Ovary (tissue), 3 donors: ENCODE results near the gene SETBP1.

Source experiments
- EP300 ChIP-seq: sonication (generic); formaldehyde crosslinking; IDR thresholded peaks from one replicate; pipeline ENCODE4 v1.6.1; 2017; ENCODE audit warnings: antibody characterized with exemption
- TF ChIP-seq, protein P1 (sequence below), 3 donors: fragments of 450-650 bp in 2 of 3; fragments of 200-600 bp in 1 of 3; IDR thresholded peaks; one replicate each; pipeline versions ENCODE4 v1.5.1 to v1.8.0; 2016 to 2022; ENCODE audit warnings: antibody characterized with exemption in 3 of 3, mild to moderate bottlenecking in 1 of 3
- donor health status: DM: no; HTN: no; CAD: no.

GRCh38 chr18:45081566-45082181, 401.0 kb downstream of the SETBP1 start:
- TF ChIP-seq EP300, result no peak
- TF ChIP-seq, protein P1, sequence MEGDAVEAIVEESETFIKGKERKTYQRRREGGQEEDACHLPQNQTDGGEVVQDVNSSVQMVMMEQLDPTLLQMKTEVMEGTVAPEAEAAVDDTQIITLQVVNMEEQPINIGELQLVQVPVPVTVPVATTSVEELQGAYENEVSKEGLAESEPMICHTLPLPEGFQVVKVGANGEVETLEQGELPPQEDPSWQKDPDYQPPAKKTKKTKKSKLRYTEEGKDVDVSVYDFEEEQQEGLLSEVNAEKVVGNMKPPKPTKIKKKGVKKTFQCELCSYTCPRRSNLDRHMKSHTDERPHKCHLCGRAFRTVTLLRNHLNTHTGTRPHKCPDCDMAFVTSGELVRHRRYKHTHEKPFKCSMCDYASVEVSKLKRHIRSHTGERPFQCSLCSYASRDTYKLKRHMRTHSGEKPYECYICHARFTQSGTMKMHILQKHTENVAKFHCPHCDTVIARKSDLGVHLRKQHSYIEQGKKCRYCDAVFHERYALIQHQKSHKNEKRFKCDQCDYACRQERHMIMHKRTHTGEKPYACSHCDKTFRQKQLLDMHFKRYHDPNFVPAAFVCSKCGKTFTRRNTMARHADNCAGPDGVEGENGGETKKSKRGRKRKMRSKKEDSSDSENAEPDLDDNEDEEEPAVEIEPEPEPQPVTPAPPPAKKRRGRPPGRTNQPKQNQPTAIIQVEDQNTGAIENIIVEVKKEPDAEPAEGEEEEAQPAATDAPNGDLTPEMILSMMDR (IDR thresholded peaks at IDR 0.05), result no peak
